OCI-LY7 (cell line): ENCODE results near the gene CD300A.

ENCODE experiments used
- CTCF ChIP-seq: fragments of 200-600 bp; sonication (generic); conservative IDR thresholded peaks from 2 replicates; pipeline ENCODE4 v1.5.1; 2014; ENCODE audit warnings: mild to moderate bottlenecking, antibody characterized with exemption, low read length, moderate library complexity, mixed read lengths
- EZH2phosphoT487 ChIP-seq: fragments of 200-600 bp; sonication (generic); IDR thresholded peaks from 2 replicates; pipeline ENCODE4 v1.6.1; 2018; ENCODE audit warnings: low read depth, borderline replicate concordance, mild to moderate bottlenecking, mixed run types, antibody characterized with exemption, low read length, moderate library complexity, mixed read lengths

GRCh38 chr17:74520790-74521480 is 54.5 kb downstream of the CD300A start:
- TF ChIP-seq CTCF (no peak), EZH2phosphoT487 (no peak)
